Spleen (tissue), 7 donors: ENCODE data around the gene LUC7L.
"Not testable (repeated sequence)": the region's sequence is repeated elsewhere in the genome, so short reads cannot be mapped to it uniquely, and the experiment has no call there.

Experiments
- CTCF ChIP-seq, 11 experiments: fragments of 200-600 bp in 7 of 11; fragments of 450-650 bp in 4 of 11; sonication (generic) in 4 of 11; IDR thresholded peaks in 8 of 11; conservative IDR thresholded peaks in 3 of 11; 1 replicate in 7 of 11; 2 replicates in 4 of 11; pipeline versions ENCODE4 v1.4.0 to v1.8.0; 2016 to 2021; ENCODE audit warnings: antibody characterized with exemption in 11 of 11, inconsistent platforms in 4 of 11, mild to moderate bottlenecking in 1 of 11
- POLR2A ChIP-seq, 3 donors: fragments of 450-650 bp; IDR thresholded peaks; one replicate each; pipeline ENCODE4 v1.5.1; 2017; ENCODE audit warnings: antibody characterized with exemption in 3 of 3, mild to moderate bottlenecking in 1 of 3
- POLR2AphosphoS5 ChIP-seq, 3 donors: sonication (generic); formaldehyde crosslinking; IDR thresholded peaks; one replicate each; pipeline ENCODE4 v1.5.1; 2017; ENCODE audit warnings: antibody characterized with exemption in 3 of 3
- donor health status: DM: no; HTN: no; CAD: no; lungs with moderate emphysema.
- donor health status: DM: no; HTN: no; CAD: no.
- donor health status: DM: no; HTN: no; CAD: no.

GRCh38 chr16:173211-173854 lies 55.9 kb downstream of the LUC7L start:
- TF ChIP-seq CTCF (IDR thresholded peaks at IDR 0.05 in 8 of 11, conservative IDR thresholded peaks at IDR 0.05 in 3 of 11); POLR2A (IDR thresholded peaks at IDR 0.05); POLR2AphosphoS5 (IDR thresholded peaks at IDR 0.05): not testable (repeated sequence)
